Sigmoid colon (tissue), 4 donors: ENCODE results near the gene CUX1.

Experiments used
- POLR2A ChIP-seq, 2 donors: fragments of 450-650 bp; IDR thresholded peaks; one replicate each; pipeline ENCODE4 v1.6.1; 2016; ENCODE audit warnings: antibody characterized with exemption in 2 of 2, mild to moderate bottlenecking in 2 of 2, moderate library complexity in 2 of 2
- POLR2AphosphoS5 ChIP-seq, 4 donors: sonication (generic); formaldehyde crosslinking; IDR thresholded peaks; one replicate each; pipeline ENCODE4 v1.6.1; 2017; ENCODE audit warnings: antibody characterized with exemption in 4 of 4

DNA sequence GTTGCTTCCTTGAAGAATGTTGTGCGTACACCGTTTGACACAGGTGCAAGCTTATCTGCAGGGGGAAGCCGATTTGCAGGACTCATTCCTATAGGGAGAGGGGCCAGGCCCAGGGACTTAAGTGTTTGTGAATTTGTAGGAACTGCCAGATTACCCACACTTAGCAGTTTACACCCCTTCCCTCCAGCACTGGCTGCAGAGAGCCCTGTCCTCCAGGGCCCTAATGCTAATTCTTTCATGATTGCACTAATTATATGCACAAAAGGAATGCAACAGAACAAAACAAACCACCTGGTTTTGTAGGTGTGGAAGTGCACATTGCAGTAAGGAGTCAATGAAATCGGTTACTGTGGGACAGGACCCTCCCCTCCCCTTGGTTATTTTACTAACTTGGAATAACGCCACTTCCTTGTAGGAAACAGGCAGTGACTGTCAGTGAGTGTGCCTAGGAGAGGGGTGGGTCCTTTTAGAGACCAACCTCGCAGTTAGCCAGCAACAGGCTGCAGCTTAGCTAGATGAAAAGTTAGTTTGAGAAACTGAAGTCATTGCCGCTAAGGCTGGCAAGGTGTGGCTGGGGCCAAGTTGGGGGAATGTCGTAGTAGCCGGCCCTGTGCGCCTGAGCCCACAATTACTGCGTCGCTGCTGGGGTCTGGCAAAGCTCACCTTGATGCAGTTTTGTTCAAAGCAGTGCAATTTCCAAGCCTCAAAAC is 60.6 kb downstream of the CUX1 start:
- TF ChIP-seq POLR2A (IDR thresholded peaks at IDR 0.05) (no peak), POLR2AphosphoS5 (IDR thresholded peaks at IDR 0.05) (no peak)
